HG03025 (cell line): Measurements from ENCODE around the gene DIAPH1.

Experiments
- ATAC-seq: cut with Tn5 transposase; IDR thresholded peaks from one replicate; pipeline ENCODE4 v1.9.1; 2021; ENCODE audit warnings: mild to moderate bottlenecking, moderate library complexity; ENCODE audit not compliant: unreplicated experiment, low FRiP score

DIAPH1 gene

DNA sequence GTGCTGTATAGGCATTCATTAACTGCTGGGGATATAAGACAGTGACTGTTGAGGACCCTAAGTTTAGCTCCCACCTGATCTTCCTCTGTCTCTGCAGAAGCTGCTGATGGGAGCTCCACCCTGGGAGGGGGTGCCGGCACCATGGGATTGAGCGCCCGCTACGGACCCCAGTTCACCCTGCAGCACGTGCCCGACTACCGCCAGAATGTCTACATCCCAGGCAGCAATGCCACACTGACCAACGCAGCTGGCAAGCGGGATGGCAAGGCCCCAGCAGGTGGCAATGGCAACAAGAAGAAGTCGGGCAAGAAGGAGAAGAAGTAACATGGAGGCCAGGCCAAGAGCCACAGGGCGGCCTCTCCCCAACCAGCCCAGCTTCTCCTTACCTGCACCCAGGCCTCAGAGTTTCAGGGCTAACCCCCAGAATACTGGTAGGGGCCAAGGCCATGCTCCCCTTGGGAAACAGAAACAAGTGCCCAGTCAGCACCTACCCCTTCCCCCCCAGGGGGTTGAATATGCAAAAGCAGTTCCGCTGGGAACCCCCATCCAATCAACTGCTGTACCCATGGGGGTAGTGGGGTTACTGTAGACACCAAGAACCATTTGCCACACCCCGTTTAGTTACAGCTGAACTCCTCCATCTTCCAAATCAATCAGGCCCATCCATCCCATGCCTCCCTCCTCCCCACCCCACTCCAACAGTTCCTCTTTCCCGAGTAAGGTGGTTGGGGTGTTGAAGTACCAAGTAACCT is 107.8 kb downstream of the DIAPH1 start:
- ATAC-seq: no peak

DNA sequence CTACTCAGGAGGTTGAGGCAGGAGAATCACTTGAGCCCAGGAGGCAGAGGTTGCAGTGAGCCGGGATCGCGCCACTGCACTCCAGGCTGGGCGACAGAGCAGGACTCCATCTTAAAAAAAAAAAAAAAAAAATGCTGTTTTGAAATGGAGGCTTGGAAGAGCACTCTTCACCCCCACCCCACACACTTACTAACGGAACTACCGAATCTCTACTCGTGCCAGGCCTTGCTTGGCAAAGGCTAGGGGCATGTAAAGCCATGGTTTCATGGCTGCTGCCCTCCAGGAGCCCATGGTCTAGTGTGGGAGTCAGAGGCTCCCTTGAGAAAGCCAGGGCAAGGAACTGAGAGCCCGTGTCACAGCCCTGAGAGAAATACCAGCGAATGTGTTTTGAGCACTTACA is 108.6 kb downstream of the DIAPH1 start:
- no peak for ATAC-seq

DNA sequence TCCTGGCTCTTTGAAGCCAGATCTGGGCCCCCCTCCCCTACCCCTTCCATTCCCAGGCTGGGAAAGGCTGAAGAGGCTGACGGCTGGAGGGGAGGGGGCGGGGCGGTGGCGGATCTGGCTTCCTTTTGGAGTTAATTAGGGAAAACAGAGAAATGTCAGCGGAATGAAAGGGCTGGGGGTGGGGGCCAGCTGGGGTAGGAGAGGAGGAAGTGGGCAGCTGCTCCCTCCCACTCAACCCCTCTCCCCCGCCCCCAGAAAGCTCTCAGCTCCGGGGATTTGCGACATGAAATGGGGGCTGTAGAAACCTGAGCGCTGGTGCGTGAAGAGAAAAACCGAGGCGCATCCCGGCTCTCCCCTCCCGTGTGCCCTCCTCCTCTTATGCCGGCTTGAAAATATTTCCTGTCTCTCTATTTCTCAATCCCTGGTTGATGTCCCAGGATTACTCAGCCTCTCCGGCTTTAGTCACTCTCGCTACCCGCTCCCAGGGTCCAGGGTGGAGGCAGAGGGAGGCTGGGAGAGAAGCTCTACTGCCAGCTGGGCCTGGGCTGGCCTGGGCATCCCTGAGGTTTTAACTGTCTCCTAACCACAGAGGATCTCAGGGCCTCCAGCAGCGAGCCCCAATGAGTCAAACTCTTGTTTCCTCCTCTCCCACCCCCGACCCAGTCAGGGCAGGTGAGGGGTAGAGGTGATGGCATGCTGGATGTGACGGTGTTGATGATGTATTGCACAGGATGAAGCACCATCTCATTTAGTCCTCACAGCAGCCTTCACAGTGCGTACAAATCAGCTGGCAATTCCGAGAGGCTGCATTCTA is 109.8 kb downstream of the DIAPH1 start:
- no peak for ATAC-seq

DNA sequence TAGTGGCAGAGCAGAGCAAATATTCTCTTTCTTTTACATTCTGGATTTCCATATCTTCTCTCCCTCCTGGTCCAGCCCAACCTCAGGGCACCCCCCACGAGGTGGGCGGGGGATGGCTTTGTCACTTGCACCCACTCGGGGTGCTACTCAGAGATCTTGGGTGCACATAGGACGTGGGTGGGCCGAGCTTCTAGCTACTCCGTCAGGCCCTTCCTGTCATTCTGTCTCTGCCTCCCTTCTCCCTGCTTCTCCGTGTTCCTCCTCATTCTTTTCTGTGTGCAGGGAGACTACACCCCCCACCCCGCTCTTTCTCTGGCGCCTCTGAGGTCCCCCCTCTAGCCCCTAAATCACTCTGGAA is 110.4 kb downstream of the DIAPH1 start:
- ATAC-seq: no peak

DNA sequence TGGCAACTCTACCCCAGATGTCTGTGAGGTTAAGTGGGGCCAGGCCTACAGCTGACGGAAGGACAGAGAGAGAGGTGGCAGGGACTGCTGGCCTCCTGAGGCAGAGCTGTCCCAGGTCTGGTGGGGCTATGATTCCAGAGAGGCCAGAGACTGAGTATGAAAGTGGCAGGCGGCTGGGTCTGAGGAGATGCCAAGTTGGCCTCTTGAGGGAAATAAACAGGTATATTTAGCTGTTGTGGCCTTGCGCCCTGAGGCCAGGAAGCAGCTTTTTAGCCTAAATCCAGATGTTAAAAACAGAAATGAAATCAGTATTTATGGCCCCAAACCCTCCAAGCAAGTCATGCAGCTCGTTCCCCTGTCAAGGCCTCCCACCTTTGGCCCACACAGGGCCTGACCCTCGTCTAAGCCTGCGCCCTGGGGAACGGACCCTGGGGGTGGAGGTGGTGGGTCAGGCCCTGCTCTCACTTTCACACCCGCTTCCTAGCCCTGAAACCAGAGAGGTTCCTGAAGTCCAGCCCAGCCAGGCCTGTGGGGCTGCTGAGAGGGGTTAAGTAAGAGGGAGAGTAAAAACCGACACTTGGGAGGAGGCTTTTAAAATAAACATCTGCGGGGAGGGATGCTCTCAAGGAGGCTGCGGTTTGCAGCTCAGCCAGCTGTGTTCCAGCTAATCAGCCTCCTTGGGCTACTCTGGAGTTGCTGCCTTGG is 111.3 kb downstream of the DIAPH1 start:
- ATAC-seq: peak; percentile 52

DNA sequence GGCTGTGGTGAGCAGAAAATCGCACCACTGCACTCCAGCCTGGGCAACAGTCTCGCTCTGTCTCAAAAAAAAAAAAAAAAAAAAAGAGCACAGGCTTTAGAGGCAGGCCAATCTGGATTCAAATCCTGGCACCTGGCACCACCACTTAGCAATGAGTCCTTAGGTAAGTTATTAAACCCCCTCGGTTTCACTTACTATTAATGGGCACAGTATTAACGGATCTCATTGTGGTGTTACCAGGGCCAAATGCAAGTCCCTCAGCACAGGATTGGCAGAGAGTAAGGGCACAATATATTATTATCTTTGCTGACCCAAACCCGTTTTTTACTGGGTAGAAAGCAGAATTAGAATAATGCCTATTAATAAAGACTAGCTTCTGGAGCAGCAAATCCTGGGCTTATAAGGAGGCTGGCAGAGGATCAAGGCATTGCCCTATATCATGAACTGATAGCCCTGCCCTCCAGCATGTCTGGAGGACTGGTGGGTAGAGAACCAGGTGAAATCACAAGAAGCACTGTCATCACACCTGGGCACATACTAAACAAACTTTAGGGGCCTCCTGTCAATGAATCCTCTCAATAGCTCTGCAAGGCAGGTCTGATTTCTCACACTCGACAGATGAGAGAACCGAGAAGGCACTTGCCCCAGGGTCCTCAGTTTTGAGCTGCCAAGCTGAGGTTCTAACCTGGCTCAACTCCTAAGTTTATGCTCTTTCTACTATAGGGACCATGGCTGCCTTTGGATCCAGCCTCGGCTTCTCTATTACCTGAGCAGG is 112.2 kb downstream of the DIAPH1 start:
- no peak for ATAC-seq

DNA sequence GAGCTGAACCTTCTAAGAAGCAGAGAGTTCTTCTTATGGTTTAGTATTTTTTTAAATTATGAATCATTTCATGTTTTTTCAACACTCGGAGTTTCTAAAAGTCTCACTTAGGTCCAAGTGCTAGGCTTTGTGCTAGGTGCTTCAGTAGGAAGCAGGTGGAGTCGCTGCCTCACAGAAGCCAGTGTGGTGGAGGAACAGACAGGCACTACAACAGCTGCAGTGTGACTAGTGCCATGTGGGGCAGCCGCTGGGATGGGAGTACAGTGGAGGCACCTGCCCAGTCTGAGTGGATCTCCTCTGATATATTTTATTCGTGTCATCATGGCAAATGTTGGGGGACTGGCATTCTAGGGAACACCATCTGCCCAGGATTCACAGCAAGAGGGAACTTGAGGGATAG is 114.6 kb downstream of the DIAPH1 start:
- ATAC-seq: no peak

DNA sequence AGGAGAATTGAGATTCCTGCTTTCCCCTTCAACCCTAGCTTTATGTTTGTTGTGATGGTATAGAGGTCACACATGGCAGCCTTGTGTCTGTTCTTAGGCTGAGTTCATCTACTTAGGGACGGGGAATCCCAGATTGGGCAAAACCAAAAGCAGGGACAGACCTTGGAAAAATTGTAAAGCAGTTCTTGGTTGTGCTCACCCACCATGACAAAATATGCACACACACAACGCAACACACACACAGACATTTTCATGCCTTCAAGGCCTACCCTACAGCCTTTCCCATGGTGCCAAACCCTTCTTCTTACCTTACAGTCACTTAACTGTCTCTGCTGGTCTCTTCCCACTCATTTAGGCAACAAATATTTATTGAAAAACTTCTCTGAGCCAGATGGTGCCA is 115.1 kb downstream of the DIAPH1 start:
- ATAC-seq: no peak

DNA sequence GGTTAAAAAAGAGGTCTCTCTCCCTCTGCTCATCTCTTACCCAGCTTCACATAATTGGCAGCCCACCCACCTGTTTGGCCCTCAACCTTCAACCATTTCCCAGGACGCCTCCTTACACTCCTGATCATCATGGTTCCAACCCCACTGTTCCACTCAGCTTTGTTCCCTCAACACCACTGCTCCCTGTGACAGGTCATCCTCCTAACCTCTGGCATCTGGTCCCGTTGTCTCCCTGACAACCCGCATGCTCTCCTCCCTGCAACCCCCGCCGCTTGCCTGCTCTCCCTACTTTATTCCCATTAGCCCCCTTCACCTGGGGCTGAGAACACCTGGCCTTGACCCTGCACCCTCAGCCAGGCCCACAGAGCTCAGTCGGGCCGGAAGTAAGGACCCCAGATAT is 117.0 kb downstream of the DIAPH1 start:
- no peak for ATAC-seq

DNA sequence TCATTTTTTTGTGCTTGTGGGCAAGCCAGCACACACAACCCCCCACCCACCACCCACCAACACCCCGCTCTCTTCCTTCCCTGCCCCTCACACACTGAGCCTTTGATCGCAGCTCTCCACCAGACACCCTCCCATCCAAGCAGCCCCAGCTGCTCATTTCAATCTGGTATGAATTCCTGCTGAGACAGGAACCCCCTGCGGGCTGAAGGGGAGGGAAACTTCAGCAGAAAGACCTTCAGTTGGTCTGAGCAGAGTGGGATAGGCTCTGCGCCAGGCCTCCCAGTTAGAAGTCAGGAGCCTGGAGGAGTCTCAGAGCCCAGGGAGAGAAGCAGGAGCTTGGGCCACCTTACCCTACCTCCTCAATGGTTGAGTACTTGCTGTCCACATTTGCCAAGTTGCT is 122.8 kb downstream of the DIAPH1 start:
- ATAC-seq: no peak

DNA sequence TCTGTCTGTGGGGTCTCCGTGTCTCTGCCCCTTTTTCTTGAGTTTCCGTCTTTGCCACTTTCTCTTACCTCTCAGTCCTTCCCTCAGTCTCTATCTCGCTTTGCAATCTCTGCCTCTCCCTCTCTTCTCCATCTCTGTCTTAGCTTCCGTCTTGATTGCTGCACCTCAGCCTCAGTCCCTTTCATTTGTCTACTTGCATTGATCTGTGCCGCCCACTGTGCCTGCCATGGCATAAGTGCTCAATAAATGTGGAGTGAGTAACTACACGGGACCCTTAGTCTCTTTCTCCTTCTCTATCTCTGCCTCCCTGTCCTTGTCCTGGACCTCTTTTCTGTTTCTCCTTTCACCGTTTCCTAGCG is 123.4 kb downstream of the DIAPH1 start:
- ATAC-seq: no peak

DNA sequence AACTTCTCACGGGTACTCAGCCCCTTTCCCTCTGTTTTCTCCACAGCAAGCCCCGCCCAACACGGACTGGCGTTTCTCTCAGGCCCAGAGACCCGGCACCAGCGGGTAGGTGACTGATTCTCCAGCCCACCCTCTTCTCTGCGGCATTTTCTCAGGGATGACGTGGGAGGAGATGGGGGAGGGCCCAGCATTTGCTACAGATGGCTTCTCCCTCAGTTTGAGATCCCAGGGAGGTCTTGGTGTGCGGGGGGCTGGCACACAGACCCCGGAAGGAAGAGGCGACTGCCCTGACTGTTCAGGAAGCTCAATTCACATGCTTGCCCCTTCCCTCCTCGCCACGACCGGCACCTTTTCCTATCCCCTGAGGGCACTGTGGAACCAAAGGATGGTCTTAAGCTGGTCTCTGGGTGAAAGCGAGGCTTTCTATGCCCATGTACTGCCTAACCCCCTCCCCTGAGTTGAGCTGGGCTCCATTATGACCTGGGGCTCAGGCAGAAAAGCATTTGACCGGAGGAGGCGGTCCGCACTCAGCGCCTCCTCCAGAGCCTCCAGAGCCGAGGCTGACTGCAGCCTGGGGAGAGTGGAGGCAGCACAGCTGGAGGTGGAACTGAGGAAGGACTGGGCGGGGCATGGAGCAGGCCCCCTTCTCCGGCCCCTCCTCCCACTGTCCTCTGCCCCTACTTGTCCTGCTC is 123.9 kb downstream of the DIAPH1 start:
- no peak for ATAC-seq

DNA sequence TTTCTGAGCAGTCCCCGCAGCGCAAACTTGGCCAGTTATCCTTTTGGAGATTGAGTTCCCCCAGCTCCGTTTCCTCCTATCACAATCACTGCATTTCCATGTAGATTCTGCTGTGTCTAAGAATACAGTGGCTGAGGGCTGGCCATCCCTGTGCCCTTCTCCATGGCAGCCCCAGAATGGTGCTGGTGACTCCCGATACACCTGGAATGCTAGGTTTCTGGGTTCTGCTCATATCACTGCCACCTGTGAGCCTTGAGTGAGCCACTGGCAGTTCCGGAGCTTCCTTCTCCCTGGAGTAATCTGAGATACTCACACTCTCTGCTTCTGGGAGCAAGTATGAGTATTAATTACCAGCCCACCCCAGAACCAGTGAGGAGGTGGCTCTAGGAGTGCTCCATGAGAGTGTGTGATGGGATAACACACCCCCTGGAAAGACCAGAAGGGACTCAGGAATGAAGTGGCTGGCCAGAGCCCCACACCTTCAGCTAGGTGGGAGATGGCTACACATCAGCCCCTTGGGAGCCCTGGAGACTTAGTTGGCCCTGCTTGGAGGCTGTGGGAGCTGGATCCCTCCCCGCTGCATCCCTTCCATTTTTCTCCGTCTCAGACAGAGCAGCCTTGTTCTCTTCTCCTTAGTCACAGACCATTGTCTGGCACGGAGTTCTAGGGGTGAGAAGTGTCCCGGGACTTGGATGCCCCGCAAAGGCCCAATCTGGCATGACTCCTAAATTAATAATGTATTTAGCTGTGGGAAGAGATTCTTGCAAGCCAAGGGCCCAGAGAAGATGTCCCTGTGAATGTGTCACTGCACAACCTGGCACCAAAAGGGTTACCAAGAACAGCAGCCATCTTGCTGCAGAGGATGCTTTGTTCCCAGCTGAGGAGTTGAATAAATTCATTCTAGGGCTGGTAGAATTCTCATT is 125.0 kb downstream of the DIAPH1 start:
- no peak for ATAC-seq

DNA sequence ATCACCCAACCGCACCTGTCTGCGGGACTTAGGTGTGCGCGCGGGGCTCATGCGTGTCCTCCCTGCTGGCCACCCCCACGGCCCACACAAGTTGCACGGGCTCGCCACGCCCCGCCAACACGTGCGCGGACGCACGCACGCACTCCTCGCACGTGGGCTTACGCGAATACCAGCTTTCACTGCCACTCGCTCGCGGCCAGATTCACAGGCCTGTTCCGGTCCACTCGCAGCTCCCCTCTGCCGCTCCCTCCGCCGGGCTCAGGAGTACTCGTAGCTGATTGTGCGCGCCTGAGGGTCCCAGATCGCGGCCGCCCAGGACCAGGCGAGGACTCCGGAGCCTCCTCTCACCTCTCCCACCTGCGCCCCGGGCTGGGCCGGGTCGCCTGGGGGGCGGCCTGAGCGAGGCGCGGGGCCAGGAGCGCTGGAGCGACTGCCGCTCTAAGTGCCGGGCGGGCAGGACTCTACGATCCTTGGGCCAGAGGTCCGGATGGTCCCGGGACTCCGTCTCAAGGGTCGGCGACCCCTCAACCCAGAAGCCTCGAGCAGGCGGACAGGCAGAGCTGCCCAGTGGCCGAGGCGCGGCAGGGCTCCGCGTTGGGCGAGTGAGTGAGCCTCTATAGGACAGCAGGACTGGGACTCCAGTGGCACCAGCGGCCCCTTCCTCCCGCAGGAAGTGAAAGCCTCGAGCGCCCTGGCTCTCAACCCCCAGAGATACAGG is 126.5 kb downstream of the DIAPH1 start:
- no peak for ATAC-seq

DNA sequence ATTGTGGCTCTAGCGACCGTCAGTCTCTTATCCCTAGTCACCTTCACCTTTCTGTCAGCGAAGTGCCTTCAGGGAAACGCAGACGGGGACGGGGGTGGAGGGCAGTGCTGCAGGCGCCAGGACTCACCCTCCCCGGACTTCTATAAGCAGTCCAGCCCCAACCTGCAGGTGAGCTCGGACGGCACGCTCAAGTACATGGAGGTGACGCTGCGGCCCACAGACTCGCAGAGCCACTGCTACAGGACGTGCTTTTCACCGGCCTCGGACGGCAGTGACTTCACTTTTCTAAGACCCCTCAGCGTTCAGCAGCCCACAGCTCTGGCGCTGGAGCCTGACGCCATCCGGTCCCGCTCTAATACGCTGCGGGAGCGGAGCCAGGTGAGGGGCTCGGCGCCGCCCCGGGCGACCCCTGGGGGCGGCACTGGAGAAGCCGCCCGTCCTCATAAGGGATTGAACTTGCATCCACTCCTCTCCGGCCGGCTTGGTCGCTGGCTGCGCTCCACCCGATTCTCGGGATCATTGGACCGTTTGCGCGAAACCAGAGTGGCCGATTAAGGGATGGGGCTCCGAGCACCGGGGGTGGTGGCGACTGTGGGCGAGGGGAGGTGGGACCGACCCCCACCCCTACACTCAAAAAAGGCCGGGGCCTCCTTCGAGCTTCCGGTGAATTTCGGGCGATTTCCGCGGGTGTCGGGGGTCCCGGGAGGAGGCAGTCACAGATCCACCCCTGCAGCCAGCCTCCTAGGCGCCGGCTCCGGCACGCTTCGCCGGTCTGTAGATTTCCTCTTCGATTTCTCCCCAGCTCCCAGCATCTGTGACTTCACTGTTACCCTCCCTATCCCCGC is 127.3 kb downstream of the DIAPH1 start:
- ATAC-seq: no peak

DNA sequence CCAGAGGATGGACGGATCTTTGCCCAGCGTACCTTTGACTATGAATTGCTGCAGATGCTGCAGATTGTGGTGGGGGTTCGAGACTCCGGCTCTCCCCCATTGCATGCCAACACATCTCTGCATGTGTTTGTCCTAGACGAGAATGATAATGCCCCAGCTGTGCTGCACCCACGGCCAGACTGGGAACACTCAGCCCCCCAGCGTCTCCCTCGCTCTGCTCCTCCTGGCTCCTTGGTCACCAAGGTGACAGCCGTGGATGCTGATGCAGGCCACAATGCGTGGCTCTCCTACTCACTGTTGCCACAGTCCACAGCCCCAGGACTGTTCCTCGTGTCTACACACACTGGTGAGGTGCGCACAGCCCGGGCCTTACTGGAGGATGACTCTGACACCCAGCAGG is 128.0 kb downstream of the DIAPH1 start:
- no peak for ATAC-seq

DNA sequence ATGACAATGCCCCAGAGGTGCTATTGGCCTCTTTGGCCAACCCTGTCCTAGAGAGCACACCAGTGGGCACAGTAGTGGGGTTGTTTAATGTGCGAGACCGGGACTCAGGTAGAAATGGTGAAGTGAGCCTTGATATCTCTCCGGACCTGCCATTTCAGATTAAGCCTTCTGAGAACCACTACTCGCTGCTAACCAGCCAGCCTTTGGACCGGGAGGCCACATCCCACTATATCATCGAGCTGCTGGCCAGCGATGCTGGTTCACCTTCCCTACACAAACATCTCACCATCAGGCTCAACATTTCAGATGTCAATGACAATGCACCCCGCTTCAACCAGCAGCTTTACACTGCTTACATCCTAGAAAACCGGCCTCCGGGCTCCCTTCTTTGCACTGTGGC is 128.5 kb downstream of the DIAPH1 start:
- ATAC-seq: no peak

DNA sequence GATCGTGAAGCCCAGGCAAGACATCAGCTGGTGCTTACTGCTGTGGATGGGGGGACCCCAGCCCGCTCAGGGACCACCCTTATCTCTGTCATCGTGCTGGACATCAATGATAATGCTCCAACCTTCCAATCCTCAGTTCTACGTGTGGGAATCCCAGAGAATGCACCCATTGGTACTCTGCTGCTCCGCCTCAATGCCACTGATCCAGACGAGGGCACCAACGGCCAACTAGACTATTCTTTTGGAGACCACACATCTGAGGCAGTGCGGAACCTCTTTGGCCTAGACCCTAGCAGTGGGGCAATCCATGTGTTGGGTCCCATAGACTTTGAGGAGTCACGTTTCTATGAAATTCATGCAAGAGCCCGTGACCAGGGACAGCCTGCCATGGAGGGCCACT is 129.0 kb downstream of the DIAPH1 start:
- ATAC-seq: no peak
